GM23338 (cell line): ENCODE results near the gene RET. TPM values are rescaled to one million over a fixed set of nuclear protein-coding genes. Genes with fewer than 3 reads are reported as not detected.

ENCODE experiments used
- ATAC-seq: fragments of 200-7000 bp; cut with Tn5 transposase; 3 replicates; pipeline ENCODE4 v1.9.1; 2020
- DNase-seq: peaks from one replicate; pipeline ENCODE4 v3.0.0-alpha.2; 2015; ENCODE audit warnings: low spot score
- H2AFZ ChIP-seq: fragments of 200-600 bp; sonication (generic); 2 replicates; pipeline ENCODE4 v1.8.0; 2016; ENCODE audit warnings: antibody characterized with exemption, mild to moderate bottlenecking, moderate library complexity
- H3F3A ChIP-seq: fragments of 200-600 bp; sonication (generic); replicated peaks from 2 replicates; pipeline ENCODE4 v1.8.0; 2017; ENCODE audit warnings: antibody characterized with exemption, mixed run types, low read depth
- H3K27ac ChIP-seq: fragments of 200-600 bp; sonication (generic); 2 replicates; pipeline ENCODE4 v1.6.1; 2016; ENCODE audit warnings: low read depth
- H3K27me3 ChIP-seq: fragments of 200-600 bp; sonication (generic); 2 replicates; pipeline ENCODE4 v1.8.0; 2016; ENCODE audit warnings: mild to moderate bottlenecking, mixed run types, moderate library complexity; ENCODE audit not compliant: insufficient read depth
- H3K36me3 ChIP-seq: fragments of 200-600 bp; sonication (generic); 2 replicates; pipeline ENCODE4 v1.8.0; 2016; ENCODE audit warnings: mild to moderate bottlenecking; ENCODE audit not compliant: insufficient read depth
- H3K4me1 ChIP-seq: fragments of 200-600 bp; sonication (generic); 2 replicates; pipeline ENCODE4 v1.8.0; 2016; ENCODE audit warnings: mild to moderate bottlenecking, moderate library complexity; ENCODE audit not compliant: insufficient read depth
- H3K4me2 ChIP-seq: fragments of 200-600 bp; sonication (generic); 2 replicates; pipeline ENCODE4 v1.7.1; 2017; ENCODE audit warnings: mixed run types
- H3K4me3 ChIP-seq: fragments of 200-600 bp; sonication (generic); 2 replicates; pipeline ENCODE4 v1.6.1; 2016; ENCODE audit warnings: mixed run types
- H3K79me2 ChIP-seq: fragments of 200-600 bp; sonication (generic); replicated peaks from 2 replicates; pipeline ENCODE4 v1.8.0; 2017; ENCODE audit warnings: mild to moderate bottlenecking; ENCODE audit not compliant: insufficient read depth
- H3K9me2 ChIP-seq: fragments of 200-600 bp; sonication (generic); 2 replicates; pipeline ENCODE4 v1.8.0; 2017; ENCODE audit not compliant: insufficient read depth
- H4K20me1 ChIP-seq: fragments of 200-600 bp; sonication (generic); replicated peaks from 2 replicates; pipeline ENCODE4 v1.8.0; 2017; ENCODE audit warnings: mild to moderate bottlenecking; ENCODE audit not compliant: insufficient read depth
- H3K27ac Mint-ChIP-seq: 2 replicates; pipeline ENCODE4 v1.8.0; 2020; ENCODE audit warnings: inconsistent platforms, mild to moderate bottlenecking, moderate library complexity, mixed read lengths
- H3K27me3 Mint-ChIP-seq: 3 replicates; pipeline ENCODE4 v1.8.0; 2022; ENCODE audit warnings: low read depth, mild to moderate bottlenecking, moderate library complexity, mixed read lengths, inconsistent platforms; ENCODE audit not compliant: insufficient read depth, poor library complexity
- H3K36me3 Mint-ChIP-seq: 3 replicates; pipeline ENCODE4 v1.8.0; 2021; ENCODE audit warnings: low read depth, mild to moderate bottlenecking, inconsistent platforms, moderate library complexity, mixed read lengths
- H3K4me1 Mint-ChIP-seq: 3 replicates; pipeline ENCODE4 v1.8.0; 2020; ENCODE audit warnings: mild to moderate bottlenecking, inconsistent platforms, mixed read lengths
- H3K4me3 Mint-ChIP-seq: 3 replicates; pipeline ENCODE4 v1.8.0; 2021; ENCODE audit warnings: moderate library complexity, mild to moderate bottlenecking, inconsistent platforms, mixed read lengths
- H3K9me3 Mint-ChIP-seq: 3 replicates; pipeline ENCODE4 v1.8.0; 2020; ENCODE audit warnings: moderate library complexity, mild to moderate bottlenecking, inconsistent platforms, mixed read lengths
- EZH2 ChIP-seq: fragments of 200-600 bp; sonication (generic); IDR thresholded peaks from one replicate; pipeline ENCODE4 v1.8.0; 2017; ENCODE audit warnings: antibody characterized with exemption, mild to moderate bottlenecking, low read depth; ENCODE audit not compliant: unreplicated experiment
- EZH2phosphoT487 ChIP-seq: fragments of 200-600 bp; sonication (generic); IDR thresholded peaks from one replicate; pipeline ENCODE4 v1.8.1; 2018; ENCODE audit warnings: antibody characterized with exemption; ENCODE audit not compliant: unreplicated experiment
- NANOG ChIP-seq: IDR thresholded peaks from 2 replicates; pipeline ENCODE4 v1.6.1; 2016; ENCODE audit warnings: antibody characterized with exemption, borderline replicate concordance
- POLR2AphosphoS5 ChIP-seq: IDR thresholded peaks from 2 replicates; pipeline ENCODE4 v1.6.1; 2016; ENCODE audit warnings: antibody characterized with exemption, low read depth
- ZNF114 ChIP-seq: fragments of 250-450 bp; sonication (Bioruptor Pico); IDR thresholded peaks from 2 replicates; pipeline ENCODE4 v1.5.0; 2020; ENCODE audit warnings: mild to moderate bottlenecking, moderate library complexity
- polyA plus RNA-seq: library from polyadenylated mRNA; unstranded; fragments of >200 nt; fragmentation: Nextera tagmentation; extraction: Ambion mirVana; gene quantifications from 2 replicates; pipeline ENCODE4 v1.2.1, GENCODE V29; 2016
- total RNA-seq: library from RNA; depleted of rRNA; stranded (reverse); fragments of >200 nt; shearing (Covaris generic); gene quantifications from 2 replicates; pipeline ENCODE4 v1.2.3, GENCODE V29; 2014
- TF ChIP-seq, protein P1 (sequence below): IDR thresholded peaks from 2 replicates; pipeline ENCODE4 v1.6.1; 2016; ENCODE audit warnings: antibody characterized with exemption
- TF ChIP-seq, protein P2 (sequence below): IDR thresholded peaks from one replicate; pipeline ENCODE4 v1.6.1; 2018; ENCODE audit warnings: antibody characterized with exemption; ENCODE audit not compliant: unreplicated experiment
- TF ChIP-seq, protein P3 (sequence below): fragments of 250-450 bp; sonication (Bioruptor Pico); IDR thresholded peaks from 2 replicates; pipeline ENCODE4 v1.5.0; 2020; ENCODE audit warnings: mild to moderate bottlenecking, moderate library complexity

RET gene
- total and polyA plus RNA-seq, 2 experiments from 2014 or later, result 5.5 to 9.8 TPM

DNA sequence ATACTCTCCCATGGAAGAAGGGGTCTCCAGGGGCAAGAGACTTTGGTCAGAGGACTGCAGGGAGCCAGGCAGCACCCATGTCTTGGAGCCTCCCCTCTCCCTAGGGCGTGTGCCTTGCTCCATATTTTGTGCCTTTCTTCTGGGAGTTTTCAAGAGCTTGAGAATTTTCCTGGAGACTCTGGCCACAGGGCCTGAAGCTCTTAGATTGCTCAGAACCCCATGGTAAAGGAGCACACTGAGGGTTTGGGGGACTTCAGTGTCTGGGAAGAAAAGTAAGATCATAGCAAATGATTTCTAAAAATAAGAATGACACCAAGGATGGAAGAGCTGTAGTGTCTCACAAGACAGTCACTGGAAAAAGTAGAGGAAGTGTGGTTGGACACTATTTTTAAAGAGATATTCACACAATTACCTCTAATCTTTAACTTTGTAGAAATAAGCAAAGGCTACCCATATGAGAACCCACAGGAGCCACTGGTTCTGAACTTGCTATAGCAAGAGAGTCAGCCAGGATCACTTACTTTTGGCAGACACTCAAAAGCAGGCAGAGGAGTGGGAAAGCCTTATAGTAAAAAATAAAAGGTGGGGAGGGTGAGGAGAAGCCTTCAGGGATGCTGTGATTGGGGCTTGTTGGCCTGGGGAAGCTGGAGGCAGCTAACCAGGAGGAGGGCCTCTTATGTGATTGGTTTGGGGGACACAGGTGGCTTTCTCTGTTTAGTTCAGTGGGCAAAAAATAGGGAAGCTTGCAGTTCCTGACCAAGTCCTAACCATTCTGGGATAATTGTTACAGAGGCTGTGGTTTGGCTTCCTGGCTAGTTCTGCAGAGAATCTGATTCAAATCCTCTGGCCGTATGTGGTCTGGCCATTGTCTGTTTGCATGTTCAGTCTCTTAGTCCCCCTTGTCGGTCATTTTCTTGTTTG lies 56.3 kb downstream of the RET start (continued):
- TF ChIP-seq, protein P1, sequence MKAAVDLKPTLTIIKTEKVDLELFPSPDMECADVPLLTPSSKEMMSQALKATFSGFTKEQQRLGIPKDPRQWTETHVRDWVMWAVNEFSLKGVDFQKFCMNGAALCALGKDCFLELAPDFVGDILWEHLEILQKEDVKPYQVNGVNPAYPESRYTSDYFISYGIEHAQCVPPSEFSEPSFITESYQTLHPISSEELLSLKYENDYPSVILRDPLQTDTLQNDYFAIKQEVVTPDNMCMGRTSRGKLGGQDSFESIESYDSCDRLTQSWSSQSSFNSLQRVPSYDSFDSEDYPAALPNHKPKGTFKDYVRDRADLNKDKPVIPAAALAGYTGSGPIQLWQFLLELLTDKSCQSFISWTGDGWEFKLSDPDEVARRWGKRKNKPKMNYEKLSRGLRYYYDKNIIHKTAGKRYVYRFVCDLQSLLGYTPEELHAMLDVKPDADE, result no peak
- TF ChIP-seq NANOG (no peak), EZH2phosphoT487 (no peak), ZNF114 (CRISPR knock-in tag) (no peak)
- TF ChIP-seq, protein P2, sequence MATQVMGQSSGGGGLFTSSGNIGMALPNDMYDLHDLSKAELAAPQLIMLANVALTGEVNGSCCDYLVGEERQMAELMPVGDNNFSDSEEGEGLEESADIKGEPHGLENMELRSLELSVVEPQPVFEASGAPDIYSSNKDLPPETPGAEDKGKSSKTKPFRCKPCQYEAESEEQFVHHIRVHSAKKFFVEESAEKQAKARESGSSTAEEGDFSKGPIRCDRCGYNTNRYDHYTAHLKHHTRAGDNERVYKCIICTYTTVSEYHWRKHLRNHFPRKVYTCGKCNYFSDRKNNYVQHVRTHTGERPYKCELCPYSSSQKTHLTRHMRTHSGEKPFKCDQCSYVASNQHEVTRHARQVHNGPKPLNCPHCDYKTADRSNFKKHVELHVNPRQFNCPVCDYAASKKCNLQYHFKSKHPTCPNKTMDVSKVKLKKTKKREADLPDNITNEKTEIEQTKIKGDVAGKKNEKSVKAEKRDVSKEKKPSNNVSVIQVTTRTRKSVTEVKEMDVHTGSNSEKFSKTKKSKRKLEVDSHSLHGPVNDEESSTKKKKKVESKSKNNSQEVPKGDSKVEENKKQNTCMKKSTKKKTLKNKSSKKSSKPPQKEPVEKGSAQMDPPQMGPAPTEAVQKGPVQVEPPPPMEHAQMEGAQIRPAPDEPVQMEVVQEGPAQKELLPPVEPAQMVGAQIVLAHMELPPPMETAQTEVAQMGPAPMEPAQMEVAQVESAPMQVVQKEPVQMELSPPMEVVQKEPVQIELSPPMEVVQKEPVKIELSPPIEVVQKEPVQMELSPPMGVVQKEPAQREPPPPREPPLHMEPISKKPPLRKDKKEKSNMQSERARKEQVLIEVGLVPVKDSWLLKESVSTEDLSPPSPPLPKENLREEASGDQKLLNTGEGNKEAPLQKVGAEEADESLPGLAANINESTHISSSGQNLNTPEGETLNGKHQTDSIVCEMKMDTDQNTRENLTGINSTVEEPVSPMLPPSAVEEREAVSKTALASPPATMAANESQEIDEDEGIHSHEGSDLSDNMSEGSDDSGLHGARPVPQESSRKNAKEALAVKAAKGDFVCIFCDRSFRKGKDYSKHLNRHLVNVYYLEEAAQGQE, result no peak

DNA sequence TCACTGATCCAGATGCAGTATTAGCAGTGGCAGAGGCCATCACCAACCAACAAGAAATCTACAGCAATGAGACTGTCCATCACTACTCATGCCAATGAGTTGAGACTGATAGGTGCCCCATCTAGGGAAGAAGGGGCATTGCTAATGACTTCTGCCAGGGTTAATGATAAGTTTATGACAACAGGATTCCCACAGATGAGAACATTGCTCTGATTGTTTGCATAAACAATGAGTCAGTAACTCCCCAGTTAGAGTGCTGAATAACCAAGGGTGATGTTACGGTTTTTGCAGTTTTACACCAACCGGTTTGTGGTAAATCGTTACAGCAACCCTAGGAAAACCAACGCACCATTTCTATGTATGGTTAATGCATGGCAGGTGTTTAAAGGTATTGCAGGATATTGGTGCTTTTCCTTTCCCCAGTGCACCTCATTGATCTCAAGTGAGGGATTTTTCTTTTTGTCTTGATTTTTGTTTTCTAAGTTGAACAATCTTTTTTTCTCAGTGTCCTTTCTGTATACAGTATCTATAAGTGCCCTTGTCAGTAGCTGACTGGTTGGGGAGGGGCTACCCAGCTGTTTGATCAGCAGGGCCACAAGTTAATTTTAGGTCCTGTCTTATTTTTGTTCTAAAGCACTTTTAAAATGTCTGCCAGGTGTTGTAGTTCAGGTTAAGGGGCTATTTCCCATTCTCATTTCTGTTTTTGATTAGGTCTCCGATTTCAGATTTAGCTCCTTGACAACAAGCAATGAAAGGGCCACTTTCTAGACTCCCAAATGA lies 57.4 kb downstream of the RET start:
- Histone ChIP-seq H2AFZ (no peak overlapping the region), H3K27ac (no peak overlapping the region), H3K4me2 (no peak overlapping the region), H3K9me2 (no peaks in the 10 kb centered on the region), H3K4me1 (0 out of 2 replicates have a peak, but pooled peaks cover 3% of the 10 kb centered on the region), H3F3A (0 out of 2 replicates have a peak, but pooled peaks cover 4% of the 10 kb centered on the region), H3K36me3 (no peaks in the 10 kb centered on the region), H3K27me3 (peaks cover 20% of the 10 kb centered on the region), H3K4me3 (no peak overlapping the region), H3K79me2 (no peaks in the 10 kb centered on the region), H4K20me1 (peaks cover 2% of the 10 kb centered on the region)
- no peak overlapping the region for H3K4me3 Mint-ChIP-seq
- no peaks in the 10 kb centered on the region; the same call in 2 of the 3 replicates for H3K9me3 Mint-ChIP-seq
- ATAC-seq (no peak), DNase-seq (no peak)
- H3K4me1 Mint-ChIP-seq, result peaks cover 6% of the 10 kb centered on the region; the same call in 2 of the 3 replicates
- no peaks in the 10 kb centered on the region for H3K36me3 Mint-ChIP-seq
- H3K27ac Mint-ChIP-seq, result no peak overlapping the region
- peaks cover 7% of the 10 kb centered on the region for H3K27me3 Mint-ChIP-seq
- TF ChIP-seq EZH2 (no peak), POLR2AphosphoS5 (no peak)
- TF ChIP-seq, protein P3, sequence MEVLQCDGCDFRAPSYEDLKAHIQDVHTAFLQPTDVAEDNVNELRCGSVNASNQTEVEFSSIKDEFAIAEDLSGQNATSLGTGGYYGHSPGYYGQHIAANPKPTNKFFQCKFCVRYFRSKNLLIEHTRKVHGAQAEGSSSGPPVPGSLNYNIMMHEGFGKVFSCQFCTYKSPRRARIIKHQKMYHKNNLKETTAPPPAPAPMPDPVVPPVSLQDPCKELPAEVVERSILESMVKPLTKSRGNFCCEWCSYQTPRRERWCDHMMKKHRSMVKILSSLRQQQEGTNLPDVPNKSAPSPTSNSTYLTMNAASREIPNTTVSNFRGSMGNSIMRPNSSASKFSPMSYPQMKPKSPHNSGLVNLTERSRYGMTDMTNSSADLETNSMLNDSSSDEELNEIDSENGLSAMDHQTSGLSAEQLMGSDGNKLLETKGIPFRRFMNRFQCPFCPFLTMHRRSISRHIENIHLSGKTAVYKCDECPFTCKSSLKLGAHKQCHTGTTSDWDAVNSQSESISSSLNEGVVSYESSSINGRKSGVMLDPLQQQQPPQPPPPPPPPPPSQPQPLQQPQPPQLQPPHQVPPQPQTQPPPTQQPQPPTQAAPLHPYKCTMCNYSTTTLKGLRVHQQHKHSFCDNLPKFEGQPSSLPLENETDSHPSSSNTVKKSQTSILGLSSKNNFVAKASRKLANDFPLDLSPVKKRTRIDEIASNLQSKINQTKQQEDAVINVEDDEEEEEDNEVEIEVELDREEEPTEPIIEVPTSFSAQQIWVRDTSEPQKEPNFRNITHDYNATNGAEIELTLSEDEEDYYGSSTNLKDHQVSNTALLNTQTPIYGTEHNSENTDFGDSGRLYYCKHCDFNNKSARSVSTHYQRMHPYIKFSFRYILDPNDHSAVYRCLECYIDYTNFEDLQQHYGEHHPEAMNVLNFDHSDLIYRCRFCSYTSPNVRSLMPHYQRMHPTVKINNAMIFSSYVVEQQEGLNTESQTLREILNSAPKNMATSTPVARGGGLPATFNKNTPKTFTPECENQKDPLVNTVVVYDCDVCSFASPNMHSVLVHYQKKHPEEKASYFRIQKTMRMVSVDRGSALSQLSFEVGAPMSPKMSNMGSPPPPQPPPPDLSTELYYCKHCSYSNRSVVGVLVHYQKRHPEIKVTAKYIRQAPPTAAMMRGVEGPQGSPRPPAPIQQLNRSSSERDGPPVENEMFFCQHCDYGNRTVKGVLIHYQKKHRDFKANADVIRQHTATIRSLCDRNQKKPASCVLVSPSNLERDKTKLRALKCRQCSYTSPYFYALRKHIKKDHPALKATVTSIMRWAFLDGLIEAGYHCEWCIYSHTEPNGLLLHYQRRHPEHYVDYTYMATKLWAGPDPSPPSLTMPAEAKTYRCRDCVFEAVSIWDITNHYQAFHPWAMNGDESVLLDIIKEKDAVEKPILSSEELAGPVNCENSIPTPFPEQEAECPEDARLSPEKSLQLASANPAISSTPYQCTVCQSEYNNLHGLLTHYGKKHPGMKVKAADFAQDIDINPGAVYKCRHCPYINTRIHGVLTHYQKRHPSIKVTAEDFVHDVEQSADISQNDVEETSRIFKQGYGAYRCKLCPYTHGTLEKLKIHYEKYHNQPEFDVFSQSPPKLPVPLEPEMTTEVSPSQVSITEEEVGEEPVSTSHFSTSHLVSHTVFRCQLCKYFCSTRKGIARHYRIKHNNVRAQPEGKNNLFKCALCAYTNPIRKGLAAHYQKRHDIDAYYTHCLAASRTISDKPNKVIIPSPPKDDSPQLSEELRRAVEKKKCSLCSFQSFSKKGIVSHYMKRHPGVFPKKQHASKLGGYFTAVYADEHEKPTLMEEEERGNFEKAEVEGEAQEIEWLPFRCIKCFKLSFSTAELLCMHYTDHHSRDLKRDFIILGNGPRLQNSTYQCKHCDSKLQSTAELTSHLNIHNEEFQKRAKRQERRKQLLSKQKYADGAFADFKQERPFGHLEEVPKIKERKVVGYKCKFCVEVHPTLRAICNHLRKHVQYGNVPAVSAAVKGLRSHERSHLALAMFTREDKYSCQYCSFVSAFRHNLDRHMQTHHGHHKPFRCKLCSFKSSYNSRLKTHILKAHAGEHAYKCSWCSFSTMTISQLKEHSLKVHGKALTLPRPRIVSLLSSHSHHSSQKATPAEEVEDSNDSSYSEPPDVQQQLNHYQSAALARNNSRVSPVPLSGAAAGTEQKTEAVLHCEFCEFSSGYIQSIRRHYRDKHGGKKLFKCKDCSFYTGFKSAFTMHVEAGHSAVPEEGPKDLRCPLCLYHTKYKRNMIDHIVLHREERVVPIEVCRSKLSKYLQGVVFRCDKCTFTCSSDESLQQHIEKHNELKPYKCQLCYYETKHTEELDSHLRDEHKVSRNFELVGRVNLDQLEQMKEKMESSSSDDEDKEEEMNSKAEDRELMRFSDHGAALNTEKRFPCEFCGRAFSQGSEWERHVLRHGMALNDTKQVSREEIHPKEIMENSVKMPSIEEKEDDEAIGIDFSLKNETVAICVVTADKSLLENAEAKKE (CRISPR knock-in tag), result no peak
